HT-29 (cell line): ENCODE data around the gene UBE2L3. TPM values are rescaled to one million over a fixed set of nuclear protein-coding genes. Genes with fewer than 3 reads are reported as not detected.
"Not testable (repeated sequence)": the region's sequence is repeated elsewhere in the genome, so short reads cannot be mapped to it uniquely, and the experiment has no call there.

Experiments used
- DNase-seq: peaks from one replicate; pipeline ENCODE4 v3.0.0-alpha.2; 2015; ENCODE audit warnings: low spot score
- total RNA-seq: library from RNA; depleted of rRNA; stranded (reverse); fragments of >200 nt; shearing (Covaris generic); gene quantifications from 2 replicates; pipeline ENCODE4 v1.2.3, GENCODE V29; 2014

The UBE2L3 gene
- total RNA-seq, 1 experiment from 2014 or later = 41.0 TPM

- DNase-seq = no peak
Observed at GRCh38 chr22:21599053-21599893, 31.8 kb downstream of the UBE2L3 start.

GRCh38 chr22:21602579-21602978 lies 35.1 kb downstream of the UBE2L3 start:
- DNase-seq = no peak

GRCh38 chr22:21603973-21604372 lies 36.5 kb downstream of the UBE2L3 start:
- DNase-seq = no peak

- DNase-seq = no peak
Observed at GRCh38 chr22:21605887-21606564, 38.5 kb downstream of the UBE2L3 start.

- DNase-seq = no peak
Observed at GRCh38 chr22:21606775-21607174, 39.3 kb downstream of the UBE2L3 start.

GRCh38 chr22:21609556-21610157 lies 42.1 kb downstream of the UBE2L3 start:
- DNase-seq = not testable (repeated sequence)

GRCh38 chr22:21611210-21611977 lies 43.9 kb downstream of the UBE2L3 start:
- no peak for DNase-seq

- DNase-seq = no peak
Observed at GRCh38 chr22:21612858-21613257, 45.3 kb downstream of the UBE2L3 start.

GRCh38 chr22:21613553-21614233 lies 46.2 kb downstream of the UBE2L3 start:
- no peak for DNase-seq

- DNase-seq = no peak
Observed at GRCh38 chr22:21615731-21616130, 48.2 kb downstream of the UBE2L3 start.

GRCh38 chr22:21617337-21617736 lies 49.8 kb downstream of the UBE2L3 start:
- DNase-seq = not testable (repeated sequence)

- no peak for DNase-seq
Observed at GRCh38 chr22:21621025-21621424, 53.5 kb downstream of the UBE2L3 start.

- DNase-seq = no peak
Observed at GRCh38 chr22:21622011-21622918, 54.8 kb downstream of the UBE2L3 start.

GRCh38 chr22:21622919-21623647 lies 55.6 kb downstream of the UBE2L3 start:
- no peak for DNase-seq

GRCh38 chr22:21623648-21623970 lies 56.1 kb downstream of the UBE2L3 start:
- no peak for DNase-seq

GRCh38 chr22:21624120-21624879 lies 56.8 kb downstream of the UBE2L3 start:
- peak; percentile 42 for DNase-seq

- no peak for DNase-seq
Observed at GRCh38 chr22:21624880-21625791, 57.6 kb downstream of the UBE2L3 start.
